B cell (primary cell): ENCODE measurements around the gene MOB3A.

Experiments
- CTCF ChIP-seq: fragments of 200-600 bp; IDR thresholded peaks from one replicate; pipeline ENCODE4 v1.8.0; 2022; ENCODE audit warnings: antibody characterized with exemption, mild to moderate bottlenecking
- EZH2 ChIP-seq: IDR thresholded peaks from 2 replicates; pipeline ENCODE4 v1.6.1; 2012; ENCODE audit warnings: borderline replicate concordance, low read depth, mild to moderate bottlenecking, moderate library complexity, low read length; ENCODE audit not compliant: insufficient read depth, poor library complexity, severe bottlenecking

GRCh38 chr19:2145831-2146241 is 49.7 kb upstream of the MOB3A start:
- no peak for TF ChIP-seq CTCF
- TF ChIP-seq EZH2, result no peak
